PC-9 (cell line): ENCODE results near the gene FHAD1. TPM values are rescaled to one million over a fixed set of nuclear protein-coding genes. Genes with fewer than 3 reads are reported as not detected.

Experiments
- BruUV-seq: library from RNA; stranded (reverse); fragments of 400-500 nt; replicated peaks from 2 replicates; lab custom pipeline; 2021; lab: Mats Ljungman, UMichigan
- CTCF ChIA-PET: fragments of 300-600 bp; sonication (Branson Sonifier 250); formaldehyde crosslinking; loops from one replicate; lab custom pipeline; 2022; ENCODE audit warnings: antibody characterized with exemption; lab: Charles Lee
- POLR2A ChIA-PET: fragments of 300-600 bp; sonication (Branson Sonifier 250); formaldehyde crosslinking; loops from one replicate; lab custom pipeline; 2022; ENCODE audit warnings: antibody characterized with exemption; ENCODE audit not compliant: unreplicated experiment; lab: Charles Lee
- DNase-seq, 2 experiments: peaks; one replicate each; pipeline versions ENCODE4 v3.0.0 to v3.0.0-alpha.2; 2015 to 2022; ENCODE audit warnings: mixed read lengths in 1 of 2
- H2AFZ ChIP-seq: fragments of 200-600 bp; sonication (generic); 2 replicates; pipeline ENCODE4 v1.8.1; 2017; ENCODE audit warnings: antibody characterized with exemption
- H3F3A ChIP-seq: fragments of 200-600 bp; sonication (generic); 2 replicates; pipeline ENCODE4 v1.8.1; 2017; ENCODE audit warnings: antibody characterized with exemption, mild to moderate bottlenecking, low read depth; ENCODE audit not compliant: insufficient read depth
- H3K27ac ChIP-seq: fragments of 200-600 bp; sonication (generic); 2 replicates; pipeline ENCODE4 v1.6.1; 2016; ENCODE audit warnings: mixed run types
- H3K27me3 ChIP-seq: fragments of 200-600 bp; sonication (generic); 2 replicates; pipeline ENCODE4 v1.6.1; 2016; ENCODE audit warnings: low read depth, mixed run types; ENCODE audit not compliant: insufficient read depth
- H3K36me3 ChIP-seq: fragments of 200-600 bp; sonication (generic); 2 replicates; pipeline ENCODE4 v1.6.1; 2016; ENCODE audit warnings: low read depth, mixed run types
- H3K4me1 ChIP-seq: fragments of 200-600 bp; sonication (generic); replicated peaks from 2 replicates; pipeline ENCODE4 v1.6.1; 2016; ENCODE audit warnings: mixed run types; ENCODE audit not compliant: insufficient read depth
- H3K4me2 ChIP-seq: fragments of 200-600 bp; sonication (generic); 2 replicates; pipeline ENCODE4 v1.6.1; 2017; ENCODE audit warnings: mixed run types
- H3K4me3 ChIP-seq: fragments of 200-600 bp; sonication (generic); 2 replicates; pipeline ENCODE4 v1.6.1; 2016; ENCODE audit warnings: mixed run types
- H3K79me2 ChIP-seq: fragments of 200-600 bp; sonication (generic); 2 replicates; pipeline ENCODE4 v1.6.1; 2017; ENCODE audit warnings: low read depth, mixed run types
- H3K9me2 ChIP-seq: fragments of 200-600 bp; sonication (generic); 2 replicates; pipeline ENCODE4 v1.8.1; 2017; ENCODE audit warnings: mild to moderate bottlenecking; ENCODE audit not compliant: insufficient read depth
- H3K9me3 ChIP-seq: fragments of 200-600 bp; sonication (generic); 2 replicates; pipeline ENCODE4 v1.8.1; 2016; ENCODE audit warnings: low read depth; ENCODE audit not compliant: insufficient read depth
- H4K20me1 ChIP-seq: fragments of 200-600 bp; sonication (generic); 2 replicates; pipeline ENCODE4 v1.8.1; 2017; ENCODE audit not compliant: insufficient read depth
- CTCF ChIP-seq: fragments of 200-600 bp; sonication (generic); conservative IDR thresholded peaks from 2 replicates; pipeline ENCODE4 v1.6.1; 2017; ENCODE audit warnings: mixed run types, antibody characterized with exemption, mild to moderate bottlenecking, moderate library complexity
- EZH2 ChIP-seq: fragments of 200-600 bp; sonication (generic); IDR thresholded peaks from 2 replicates; pipeline ENCODE4 v1.8.0; 2017; ENCODE audit warnings: antibody characterized with exemption, low read depth
- intact Hi-C: fragments of 100-400 bp; cut with micrococcal nuclease; formaldehyde crosslinking; loops from one replicate; pipeline ENCODE4 v1.10.0; 2022; ENCODE audit not compliant: unreplicated experiment
- total RNA-seq: library from RNA; stranded (reverse); gene quantifications from 2 replicates; pipeline ENCODE4 v1.2.3, GENCODE V29; 2021

Gene FHAD1
- total RNA-seq, 1 experiment from 2014 or later = 6.9 TPM

GRCh38 chr1:15394258-15394690 is 147.3 kb downstream of the FHAD1 start:
- Histone ChIP-seq H3K9me3 (no peaks in the 10 kb centered on the region), H3K4me1 (no peaks in the 10 kb centered on the region), H3K79me2 (no peaks in the 10 kb centered on the region), H3K36me3 (no peaks in the 10 kb centered on the region), H3K9me2 (no peaks in the 10 kb centered on the region), H3K4me2 (no peak overlapping the region), H3K27me3 (no peaks in the 10 kb centered on the region), H3K4me3 (no peak overlapping the region), H4K20me1 (no peaks in the 10 kb centered on the region), H2AFZ (no peak overlapping the region), H3K27ac (no peak overlapping the region), H3F3A (no peaks in the 10 kb centered on the region)
- no TSS peak for BruUV-seq
- TF ChIP-seq CTCF (no peak), EZH2 (no peak)
- CTCF ChIA-PET = no interaction called here
- POLR2A ChIA-PET = no interaction called here
- intact Hi-C loops = no loop called here
- no peak for DNase-seq

GRCh38 chr1:15397236-15397635 is 150.2 kb downstream of the FHAD1 start:
- Histone ChIP-seq H3K4me1 (no peaks in the 10 kb centered on the region), H3K9me2 (no peaks in the 10 kb centered on the region), H3K27me3 (no peaks in the 10 kb centered on the region), H3K27ac (no peak overlapping the region), H3F3A (no peaks in the 10 kb centered on the region), H3K9me3 (no peaks in the 10 kb centered on the region), H3K79me2 (no peaks in the 10 kb centered on the region), H3K36me3 (no peaks in the 10 kb centered on the region), H2AFZ (no peak overlapping the region), H3K4me2 (no peak overlapping the region), H4K20me1 (no peaks in the 10 kb centered on the region), H3K4me3 (no peak overlapping the region)
- intact Hi-C loops = no loop called here
- ChIA-PET POLR2A (no interaction called here), CTCF (no interaction called here)
- TF ChIP-seq CTCF = no peak
- no peak for TF ChIP-seq EZH2
- no peak for DNase-seq
- no TSS peak for BruUV-seq

- ChIA-PET CTCF (no interaction called here), POLR2A (no interaction called here)
- H3K27ac ChIP-seq = no peak overlapping the region
- H3K27me3 ChIP-seq = no peaks in the 10 kb centered on the region
- H3K9me3 ChIP-seq = no peaks in the 10 kb centered on the region
- BruUV-seq = no TSS peak
- no peaks in the 10 kb centered on the region for H3K79me2 ChIP-seq
- no peak overlapping the region for H3K4me3 ChIP-seq
- H2AFZ ChIP-seq = no peak overlapping the region
- no peak for DNase-seq
- TF ChIP-seq EZH2 (no peak), CTCF (no peak)
- H3F3A ChIP-seq = no peaks in the 10 kb centered on the region
- H3K4me1 ChIP-seq = no peaks in the 10 kb centered on the region
- H3K9me2 ChIP-seq = no peaks in the 10 kb centered on the region
- H4K20me1 ChIP-seq = no peaks in the 10 kb centered on the region
- no peak overlapping the region for H3K4me2 ChIP-seq
- H3K36me3 ChIP-seq = no peaks in the 10 kb centered on the region
- intact Hi-C loops = no loop called here
Measured at GRCh38 chr1:15399710-15400109, 152.7 kb downstream of the FHAD1 start.
